Keratinocyte (primary cell): ENCODE measurements around the gene FASN. TPM values are rescaled to one million over a fixed set of nuclear protein-coding genes. Genes with fewer than 3 reads are reported as not detected.

Experiments
- DNase-seq: peaks from one replicate; pipeline ENCODE4 v3.0.0-alpha.2; 2011; ENCODE audit warnings: low read depth, missing footprints, low spot score
- FAIRE-seq: peaks from 2 replicates; lab custom pipeline; 2011; peaks lifted over from hg19 to GRCh38; lab: Jason Lieb, UNC
- H2AFZ ChIP-seq: 2 replicates; pipeline ENCODE4 v1.6.0; 2012; ENCODE audit warnings: low read length, control low read depth, inconsistent platforms; ENCODE audit not compliant: control insufficient read depth
- H3K27ac ChIP-seq: 2 replicates; pipeline ENCODE4 v1.5.1; 2011; ENCODE audit warnings: low read length; ENCODE audit not compliant: control insufficient read depth, insufficient read depth
- H3K27me3 ChIP-seq: 3 replicates; pipeline ENCODE4 v1.6.0; 2011; ENCODE audit warnings: low read length; ENCODE audit not compliant: control insufficient read depth, insufficient read depth; ENCODE audit errors: extremely low read depth
- H3K36me3 ChIP-seq, 2 experiments: 2 replicates in 1 of 2; 3 replicates in 1 of 2; pipeline ENCODE4 v1.5.1; 2011; ENCODE audit warnings: low read length in 2 of 2, mild to moderate bottlenecking in 1 of 2; ENCODE audit not compliant: control insufficient read depth in 2 of 2, insufficient read depth in 2 of 2; ENCODE audit errors: extremely low read depth in 1 of 2
- H3K4me1 ChIP-seq: 3 replicates; pipeline ENCODE4 v1.5.1; 2011; ENCODE audit warnings: low read length; ENCODE audit not compliant: control insufficient read depth, insufficient read depth; ENCODE audit errors: extremely low read depth
- H3K4me2 ChIP-seq: 3 replicates; pipeline ENCODE4 v1.6.0; 2011; ENCODE audit warnings: low read depth, low read length; ENCODE audit not compliant: control insufficient read depth, insufficient read depth; ENCODE audit errors: extremely low read depth
- H3K4me3 ChIP-seq, 3 experiments: fragments of 200-600 bp in 1 of 3; sonication (generic) in 1 of 3; 2 replicates in 2 of 3; 3 replicates in 1 of 3; pipeline ENCODE4 v1.5.1; 2011 to 2016; ENCODE audit warnings: low read length in 3 of 3, mild to moderate bottlenecking in 3 of 3, control low read depth in 2 of 3, inconsistent platforms in 1 of 3, low read depth in 1 of 3, mixed read lengths in 1 of 3, mixed run types in 1 of 3, moderate library complexity in 1 of 3; ENCODE audit not compliant: control insufficient read depth in 2 of 3, insufficient read depth in 2 of 3; ENCODE audit errors: extremely low read depth in 1 of 3
- H3K79me2 ChIP-seq: 2 replicates; pipeline ENCODE4 v1.6.0; 2012; ENCODE audit warnings: low read length; ENCODE audit not compliant: control insufficient read depth, insufficient read depth
- H3K9ac ChIP-seq: 3 replicates; pipeline ENCODE4 v1.6.0; 2011; ENCODE audit warnings: low read length; ENCODE audit not compliant: control insufficient read depth, insufficient read depth; ENCODE audit errors: extremely low read depth
- H3K9me1 ChIP-seq: 3 replicates; pipeline ENCODE4 v1.6.0; 2011; ENCODE audit warnings: low read length; ENCODE audit not compliant: control insufficient read depth, insufficient read depth; ENCODE audit errors: extremely low read depth
- H3K9me3 ChIP-seq: 2 replicates; pipeline ENCODE4 v1.5.1; 2012; ENCODE audit warnings: low read depth, low read length; ENCODE audit not compliant: control insufficient read depth
- H4K20me1 ChIP-seq: 3 replicates; pipeline ENCODE4 v1.6.0; 2011; ENCODE audit warnings: low read length; ENCODE audit not compliant: control insufficient read depth, insufficient read depth; ENCODE audit errors: extremely low read depth
- CTCF ChIP-seq, 3 experiments: IDR thresholded peaks in 1 of 3; conservative IDR thresholded peaks in 1 of 3; optimal IDR thresholded peaks in 1 of 3; 2 replicates in 2 of 3; 3 replicates in 1 of 3; pipeline versions ENCODE3 to v1.5.1; 2011; ENCODE audit warnings: low read length in 3 of 3, mild to moderate bottlenecking in 3 of 3, moderate library complexity in 2 of 3, control low read depth in 1 of 3, inconsistent platforms in 1 of 3; ENCODE audit not compliant: insufficient read depth in 2 of 3; ENCODE audit errors: extremely low read depth in 1 of 3
- EZH2 ChIP-seq: IDR thresholded peaks from one replicate; pipeline ENCODE4 v1.6.1; 2012; ENCODE audit warnings: inconsistent platforms, mild to moderate bottlenecking, low read length, moderate library complexity
- dilution Hi-C: fragments of 300-500 bp; cut with MboI; formaldehyde crosslinking; loops from one replicate; pipeline ENCODE4 v1.7.0; 2020; ENCODE audit warnings: low sequenced_read_pairs; ENCODE audit not compliant: extremely low pct_ligation_motif_present
- polyA plus RNA-seq, 5 experiments: library from polyadenylated mRNA; depleted of rRNA in 3 of 5; stranded (reverse) in 3 of 5; stranded (forward) in 1 of 5; unstranded in 1 of 5; fragments of >200 nt; gene quantifications; 1 replicate in 1 of 5; 2 replicates in 3 of 5; 3 replicates in 1 of 5; pipeline versions ENCODE4 v1.2.1 to v1.2.3, GENCODE V29; 2011 to 2012; ENCODE audit warnings: missing spikeins in 2 of 5, low read depth in 1 of 5, low replicate concordance in 1 of 5

Gene FASN
- polyA plus RNA-seq, 1 donor (not counting 4 experiments of a cell fraction or from before 2014, with no cell fraction given), result 44.7 TPM

GRCh38 chr17:82059272-82060000, 38.6 kb downstream of the FASN start:
- Histone ChIP-seq H3K9ac (no peak overlapping the region), H4K20me1 (peaks cover 9% of the 10 kb centered on the region), H3K79me2 (peaks cover 11% of the 10 kb centered on the region), H3K27me3 (no peaks in the 10 kb centered on the region), H3K4me1 (peaks cover 5% of the 10 kb centered on the region), H2AFZ (no peak overlapping the region), H3K9me3 (no peaks in the 10 kb centered on the region), H3K36me3 (peaks cover 41 to 44% of the 10 kb centered on the region in 2 experiments), H3K27ac (no peak overlapping the region), H3K9me1 (no peaks in the 10 kb centered on the region), H3K4me3 (no peak overlapping the region), H3K4me2 (no peak overlapping the region)
- no peak for FAIRE-seq
- TF ChIP-seq CTCF (optimal IDR thresholded peaks at IDR 0.05 in 1 of 3, IDR thresholded peaks at IDR 0.05 in 1 of 3, conservative IDR thresholded peaks at IDR 0.05 in 1 of 3; ENCODE audit: extremely low read depth in 1 of 3, insufficient read depth in 2 of 3, low read length in 3 of 3), result no peak
- no peak for TF ChIP-seq EZH2
- dilution Hi-C loops, result no loop called here
- DNase-seq, result no peak

DNA sequence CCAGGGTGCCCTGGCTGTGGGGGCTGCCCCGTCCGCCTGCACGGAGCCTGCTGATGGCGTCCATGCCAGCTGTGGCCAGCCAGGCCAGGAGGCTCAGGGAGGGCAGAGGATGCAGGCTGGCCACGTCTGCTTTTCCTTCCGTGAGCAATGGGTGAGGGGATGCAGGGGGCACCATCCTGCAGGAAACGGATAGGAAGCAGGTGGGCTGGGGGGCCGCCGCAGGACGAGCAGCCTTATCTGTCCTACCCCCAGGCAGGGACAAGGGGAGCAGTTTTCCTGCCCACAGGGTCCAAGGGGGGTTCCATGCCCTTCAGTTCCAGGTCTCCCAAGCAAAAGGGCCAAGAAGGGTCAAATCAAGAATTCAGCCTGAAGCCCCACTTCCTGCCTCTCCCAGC, 39.2 kb downstream of the FASN start:
- Histone ChIP-seq H2AFZ (no peak overlapping the region), H3K36me3 (peaks cover 38 to 46% of the 10 kb centered on the region in 2 experiments), H3K9ac (no peak overlapping the region), H3K9me3 (no peaks in the 10 kb centered on the region), H3K27ac (no peak overlapping the region), H3K4me2 (no peak overlapping the region), H3K9me1 (no peaks in the 10 kb centered on the region), H3K27me3 (no peaks in the 10 kb centered on the region), H4K20me1 (peaks cover 8% of the 10 kb centered on the region), H3K4me3 (no peak overlapping the region), H3K4me1 (no peaks in the 10 kb centered on the region), H3K79me2 (peaks cover 7% of the 10 kb centered on the region)
- DNase-seq (no peak), FAIRE-seq (no peak)
- no peak for TF ChIP-seq EZH2
- TF ChIP-seq CTCF (optimal IDR thresholded peaks at IDR 0.05 in 1 of 3, IDR thresholded peaks at IDR 0.05 in 1 of 3, conservative IDR thresholded peaks at IDR 0.05 in 1 of 3; ENCODE audit: extremely low read depth in 1 of 3, insufficient read depth in 2 of 3, low read length in 3 of 3), result no peak
- dilution Hi-C loops, result no loop called here
